Glutamatergic neuron (in vitro differentiated cells): Measurements from ENCODE around the gene PSMD1. TPM values are rescaled to one million over a fixed set of nuclear protein-coding genes. Genes with fewer than 3 reads are reported as not detected.

Experiments
- DNase-seq: peaks from one replicate; pipeline ENCODE4 v3.0.0; 2022
- H3K27ac Mint-ChIP-seq: one replicate; pipeline ENCODE4 v1.8.0; 2020; ENCODE audit warnings: mild to moderate bottlenecking, mixed read lengths, inconsistent platforms; ENCODE audit not compliant: unreplicated experiment
- H3K27me3 Mint-ChIP-seq: one replicate; pipeline ENCODE4 v1.8.0; 2020; ENCODE audit warnings: mild to moderate bottlenecking, moderate library complexity, mixed read lengths, inconsistent platforms; ENCODE audit not compliant: unreplicated experiment
- H3K36me3 Mint-ChIP-seq: one replicate; pipeline ENCODE4 v1.8.0; 2020; ENCODE audit warnings: mild to moderate bottlenecking, mixed read lengths, inconsistent platforms; ENCODE audit not compliant: unreplicated experiment
- H3K4me1 Mint-ChIP-seq: one replicate; pipeline ENCODE4 v1.8.0; 2020; ENCODE audit warnings: mild to moderate bottlenecking, low read depth, mixed read lengths, inconsistent platforms; ENCODE audit not compliant: unreplicated experiment
- H3K4me3 Mint-ChIP-seq: one replicate; pipeline ENCODE4 v1.8.0; 2020; ENCODE audit warnings: mild to moderate bottlenecking, mixed read lengths, inconsistent platforms; ENCODE audit not compliant: unreplicated experiment
- H3K9me3 Mint-ChIP-seq: one replicate; pipeline ENCODE4 v1.8.0; 2020; ENCODE audit warnings: mild to moderate bottlenecking, moderate library complexity, mixed read lengths, inconsistent platforms; ENCODE audit not compliant: unreplicated experiment
- total RNA-seq: library from RNA; stranded (reverse); fragmentation: NEBNext Ultra II Directional; extraction: Animal tissue kit (Norgen Biotek cat#: 25700); gene quantifications from one replicate; pipeline ENCODE4 v1.2.1, GENCODE V29; 2021; ENCODE audit not compliant: unreplicated experiment
- TF ChIP-seq, protein P1 (sequence below): fragments of 200-600 bp; sonication (generic); IDR thresholded peaks from one replicate; pipeline ENCODE4 v1.5.0; 2021; ENCODE audit not compliant: partially characterized antibody, unreplicated experiment

PSMD1 gene
- total RNA-seq, 1 donor from 2014 or later, result 126 TPM

DNA sequence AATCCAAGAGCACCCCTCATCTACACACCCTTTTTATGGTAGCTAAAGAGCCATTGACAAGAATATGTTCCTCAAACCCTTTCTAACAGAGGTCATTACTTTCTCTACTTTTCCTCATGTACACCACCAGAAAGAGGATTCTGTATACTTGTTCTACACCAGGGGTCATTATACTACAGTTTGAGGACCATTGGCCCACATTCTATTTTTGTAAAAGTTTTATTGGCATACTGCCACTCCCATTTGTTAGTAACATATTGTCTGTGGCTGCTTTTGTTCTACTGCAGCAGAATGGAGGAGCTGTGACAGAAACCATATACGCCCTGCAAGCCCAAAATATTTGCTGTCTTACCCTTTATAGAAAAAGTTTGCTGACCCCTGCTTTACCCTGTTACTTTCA is 53.9 kb downstream of the PSMD1 start:
- no peak overlapping the region for H3K27ac Mint-ChIP-seq
- H3K4me3 Mint-ChIP-seq, result no peak overlapping the region
- no peaks in the 10 kb centered on the region for H3K27me3 Mint-ChIP-seq
- TF ChIP-seq, protein P1, sequence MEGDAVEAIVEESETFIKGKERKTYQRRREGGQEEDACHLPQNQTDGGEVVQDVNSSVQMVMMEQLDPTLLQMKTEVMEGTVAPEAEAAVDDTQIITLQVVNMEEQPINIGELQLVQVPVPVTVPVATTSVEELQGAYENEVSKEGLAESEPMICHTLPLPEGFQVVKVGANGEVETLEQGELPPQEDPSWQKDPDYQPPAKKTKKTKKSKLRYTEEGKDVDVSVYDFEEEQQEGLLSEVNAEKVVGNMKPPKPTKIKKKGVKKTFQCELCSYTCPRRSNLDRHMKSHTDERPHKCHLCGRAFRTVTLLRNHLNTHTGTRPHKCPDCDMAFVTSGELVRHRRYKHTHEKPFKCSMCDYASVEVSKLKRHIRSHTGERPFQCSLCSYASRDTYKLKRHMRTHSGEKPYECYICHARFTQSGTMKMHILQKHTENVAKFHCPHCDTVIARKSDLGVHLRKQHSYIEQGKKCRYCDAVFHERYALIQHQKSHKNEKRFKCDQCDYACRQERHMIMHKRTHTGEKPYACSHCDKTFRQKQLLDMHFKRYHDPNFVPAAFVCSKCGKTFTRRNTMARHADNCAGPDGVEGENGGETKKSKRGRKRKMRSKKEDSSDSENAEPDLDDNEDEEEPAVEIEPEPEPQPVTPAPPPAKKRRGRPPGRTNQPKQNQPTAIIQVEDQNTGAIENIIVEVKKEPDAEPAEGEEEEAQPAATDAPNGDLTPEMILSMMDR, result no peak
- peaks cover 2% of the 10 kb centered on the region for H3K9me3 Mint-ChIP-seq
- no peaks in the 10 kb centered on the region for H3K36me3 Mint-ChIP-seq
- H3K4me1 Mint-ChIP-seq, result peaks cover 7% of the 10 kb centered on the region
- DNase-seq, result no peak

DNA sequence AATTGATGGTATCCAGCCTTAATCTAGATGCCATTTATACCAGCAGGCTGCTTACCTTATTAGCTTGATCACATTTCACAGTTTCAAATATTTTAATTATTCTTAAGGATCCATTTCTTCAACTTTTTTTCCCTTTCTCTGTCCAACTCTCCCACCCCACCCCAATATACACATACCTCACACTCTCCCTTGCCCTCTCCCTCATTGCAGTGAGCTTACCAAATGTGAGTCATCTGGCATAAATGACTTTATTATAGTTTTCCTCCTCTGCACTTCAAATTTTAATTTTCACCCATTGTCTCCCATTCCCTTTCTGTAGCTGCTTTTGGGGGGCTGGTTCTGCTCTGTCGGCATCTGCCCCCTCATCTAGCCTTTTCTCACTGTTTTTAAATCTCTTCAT is 55.3 kb downstream of the PSMD1 start:
- peaks cover 2% of the 10 kb centered on the region for H3K9me3 Mint-ChIP-seq
- no peak overlapping the region for H3K4me3 Mint-ChIP-seq
- no peaks in the 10 kb centered on the region for H3K36me3 Mint-ChIP-seq
- H3K27me3 Mint-ChIP-seq, result no peaks in the 10 kb centered on the region
- H3K4me1 Mint-ChIP-seq, result peaks cover 7% of the 10 kb centered on the region
- DNase-seq, result no peak
- TF ChIP-seq, protein P1, result no peak
- no peak overlapping the region for H3K27ac Mint-ChIP-seq

DNA sequence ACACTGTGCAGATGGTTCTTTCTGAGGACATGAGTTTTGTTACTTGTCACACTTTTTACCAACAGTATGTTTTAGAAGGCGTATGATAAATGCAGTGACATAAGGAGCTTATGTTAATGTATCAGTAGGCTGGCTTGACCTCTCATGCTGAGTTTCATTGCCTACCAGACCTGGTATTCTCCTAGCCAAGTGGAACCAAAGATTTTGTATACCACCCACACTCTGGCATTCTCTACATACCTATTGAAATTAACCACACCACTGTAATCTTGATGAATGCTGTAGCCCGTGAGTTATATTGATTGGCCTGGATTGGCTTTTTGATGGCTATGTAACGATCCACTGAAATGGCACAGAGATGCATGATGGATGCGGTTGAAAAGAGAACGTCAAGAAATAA is 56.8 kb downstream of the PSMD1 start:
- no peak overlapping the region for H3K27ac Mint-ChIP-seq
- H3K27me3 Mint-ChIP-seq, result no peaks in the 10 kb centered on the region
- DNase-seq, result no peak
- TF ChIP-seq, protein P1, result no peak
- H3K36me3 Mint-ChIP-seq, result no peaks in the 10 kb centered on the region
- peaks cover 2% of the 10 kb centered on the region for H3K9me3 Mint-ChIP-seq
- no peak overlapping the region for H3K4me3 Mint-ChIP-seq
- peaks cover 7% of the 10 kb centered on the region for H3K4me1 Mint-ChIP-seq

DNA sequence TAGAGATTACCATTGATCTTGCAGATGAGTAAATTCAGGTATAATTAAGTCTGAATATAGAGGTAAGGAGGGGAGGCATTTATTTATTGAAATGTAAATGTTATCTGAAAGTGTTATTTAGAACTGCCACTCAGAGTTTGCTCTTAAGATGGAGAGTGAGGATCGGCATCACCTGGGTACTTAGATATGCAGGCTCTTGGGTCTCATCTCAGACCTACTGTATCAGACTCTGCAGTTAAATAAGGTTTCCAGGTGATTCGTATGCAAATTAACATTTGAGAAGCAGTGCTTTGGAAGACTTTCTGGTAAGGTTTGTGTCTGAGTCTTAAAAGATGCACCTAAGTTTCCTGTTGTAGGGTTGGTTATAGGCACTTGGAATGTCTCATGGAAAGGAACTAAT is 59.0 kb downstream of the PSMD1 start:
- no peak overlapping the region for H3K27ac Mint-ChIP-seq
- H3K27me3 Mint-ChIP-seq, result no peaks in the 10 kb centered on the region
- no peaks in the 10 kb centered on the region for H3K36me3 Mint-ChIP-seq
- DNase-seq, result no peak
- peaks cover 2% of the 10 kb centered on the region for H3K9me3 Mint-ChIP-seq
- H3K4me3 Mint-ChIP-seq, result no peak overlapping the region
- H3K4me1 Mint-ChIP-seq, result peaks cover 7% of the 10 kb centered on the region
- TF ChIP-seq, protein P1, result no peak

DNA sequence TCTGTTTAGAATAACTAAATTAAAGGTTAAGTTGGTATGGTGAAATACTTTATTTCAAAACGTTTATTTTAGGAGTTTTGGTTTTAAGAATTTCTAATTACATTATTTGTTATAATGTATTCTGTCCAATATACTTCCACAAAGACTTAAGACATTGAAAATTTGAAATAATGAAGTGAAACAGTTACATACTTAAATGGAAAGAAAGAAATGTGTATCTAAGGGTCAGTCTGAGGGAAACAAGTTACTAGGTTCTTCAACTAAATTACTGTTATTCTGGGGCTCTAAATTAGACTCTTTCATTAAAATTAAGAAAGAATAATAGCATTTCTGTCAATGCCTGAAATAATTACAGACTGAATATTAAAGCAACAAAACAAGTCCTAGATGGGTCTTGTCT is 60.5 kb downstream of the PSMD1 start:
- TF ChIP-seq, protein P1, result no peak
- Mint-ChIP-seq H3K27ac (no peak overlapping the region), H3K4me3 (no peak overlapping the region), H3K36me3 (no peaks in the 10 kb centered on the region), H3K4me1 (peaks cover 7% of the 10 kb centered on the region), H3K27me3 (no peaks in the 10 kb centered on the region), H3K9me3 (peaks cover 2% of the 10 kb centered on the region)
- no peak for DNase-seq
